Esophagus squamous epithelium (tissue), 4 donors: Measurements from ENCODE around the gene RTKN.

Experiments
- CTCF ChIP-seq, 6 experiments: fragments of 450-650 bp in 4 of 6; fragments of 200-600 bp in 2 of 6; sonication (generic) in 2 of 6; IDR thresholded peaks; one replicate each; pipeline ENCODE4 v1.5.1; 2016 to 2019; ENCODE audit warnings: antibody characterized with exemption in 6 of 6, mild to moderate bottlenecking in 4 of 6, moderate library complexity in 4 of 6
- POLR2A ChIP-seq, 4 donors: fragments of 450-650 bp; IDR thresholded peaks; one replicate each; pipeline ENCODE4 v1.6.1; 2017; ENCODE audit warnings: antibody characterized with exemption in 4 of 4, mild to moderate bottlenecking in 4 of 4, moderate library complexity in 3 of 4

DNA sequence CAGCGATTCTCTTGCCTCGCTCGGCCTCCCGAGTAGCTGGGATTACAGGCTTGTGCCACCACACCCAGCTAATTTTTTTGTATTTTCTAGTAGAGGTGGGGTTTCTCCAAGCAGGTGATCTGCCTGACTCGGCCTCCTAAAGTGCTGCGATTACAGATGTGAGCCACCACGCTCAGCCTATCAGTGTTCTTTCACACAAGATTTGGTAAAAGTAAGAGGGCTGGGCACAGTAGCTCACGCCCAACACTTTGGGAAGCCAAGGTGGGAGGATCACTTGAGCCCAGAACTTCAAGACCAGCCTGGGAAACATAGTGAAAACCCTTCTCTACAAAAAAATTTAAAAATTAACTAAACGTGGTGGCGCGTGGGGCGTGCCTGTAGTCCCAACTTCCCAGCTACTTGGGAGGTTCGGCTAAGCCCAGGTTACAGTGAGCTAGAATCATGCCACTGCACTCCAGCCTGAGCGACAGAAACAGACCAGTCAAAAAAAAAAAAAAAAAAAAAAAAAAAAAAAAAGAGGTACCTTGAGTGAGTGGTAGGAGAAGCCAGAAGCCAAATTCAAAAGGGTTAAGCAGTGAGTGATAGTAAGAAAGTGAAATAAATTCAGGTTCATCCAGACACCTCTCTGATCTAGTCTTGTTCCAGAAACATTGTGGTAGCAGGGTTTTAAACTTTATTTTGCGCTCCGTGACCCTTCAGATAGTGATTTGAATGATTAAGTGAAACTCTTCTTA lies 29.8 kb upstream of the RTKN start:
- TF ChIP-seq CTCF (IDR thresholded peaks at IDR 0.05) (no peak), POLR2A (IDR thresholded peaks at IDR 0.05) (no peak)
